Measurements from ENCODE around the gene LRRC4C.

The LRRC4C gene

DNA sequence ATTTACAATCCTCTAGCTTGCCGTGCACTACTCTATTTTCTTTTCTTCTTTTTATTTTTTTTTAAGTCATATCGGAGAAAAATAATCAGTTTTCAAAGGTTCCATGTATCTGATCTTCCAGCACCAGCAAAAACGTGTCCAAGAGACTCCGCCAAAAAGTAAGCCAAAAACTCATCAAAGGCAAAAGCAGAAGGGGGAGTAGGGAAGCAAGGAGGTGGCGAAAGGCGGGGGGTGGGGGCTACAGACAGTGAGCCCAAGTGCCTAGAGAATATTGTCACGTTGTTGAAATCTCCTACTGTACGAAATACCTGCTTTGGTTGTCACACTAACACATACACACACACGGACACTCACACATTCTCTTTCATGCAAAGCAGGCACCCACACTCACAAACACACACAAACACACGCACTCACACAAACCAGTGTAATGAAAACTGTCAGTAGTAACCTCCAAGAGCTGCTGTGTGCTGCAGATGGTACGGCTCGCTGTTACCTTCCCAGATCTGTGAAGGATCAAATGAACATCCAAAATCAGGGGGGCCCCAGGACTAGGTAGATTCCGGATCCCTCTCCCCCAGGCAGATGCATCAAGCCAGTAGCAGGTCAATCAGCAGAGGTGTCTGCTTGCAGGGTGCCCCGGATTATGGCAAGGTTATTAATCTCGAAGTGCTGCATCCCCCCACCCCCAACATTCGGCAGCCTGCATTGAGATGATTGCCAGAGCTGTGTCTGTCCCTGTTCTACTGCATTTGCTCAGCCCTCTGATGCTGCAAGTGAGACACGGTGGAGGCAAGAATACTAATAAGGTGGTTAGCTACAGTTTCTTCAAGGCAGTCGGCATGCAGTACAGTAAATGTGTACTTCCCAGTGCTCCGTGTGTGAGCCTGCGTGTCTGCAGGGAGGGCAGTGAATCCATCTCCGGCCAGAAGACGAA, at the start of gene LRRC4C:
Gene LRRC4C, minus strand, starts transcription at position 188 of the 937 bp plus-strand sequence.
- Histone ChIP-seq H3K27ac (ENCODE audit: low read length) (no peak within 1 kb of the TSS), H3K9me3 (ENCODE audit: control insufficient read depth, insufficient read depth, low read length) (no peaks in the 10 kb centered on the region), H3K36me3 (ENCODE audit: control insufficient read depth, insufficient read depth, low read length) (no peaks in the 10 kb centered on the region), H3K27me3 (ENCODE audit: control insufficient read depth, insufficient read depth, low read length) (no peaks in the 10 kb centered on the region), H3K4me3 (ENCODE audit: low read length) (no peak within 1 kb of the TSS), H3K4me1 (ENCODE audit: control insufficient read depth, insufficient read depth, low read length) (peaks cover 4% of the 10 kb centered on the region; the same call in 1 of the 2 replicates)
- no CpG with 5 or more reads among the region's 22 CpGs for WGBS (ENCODE audit: insufficient coverage, insufficient read length)
- DNase-seq (ENCODE audit: low read depth, low spot score), result no peak

DNA sequence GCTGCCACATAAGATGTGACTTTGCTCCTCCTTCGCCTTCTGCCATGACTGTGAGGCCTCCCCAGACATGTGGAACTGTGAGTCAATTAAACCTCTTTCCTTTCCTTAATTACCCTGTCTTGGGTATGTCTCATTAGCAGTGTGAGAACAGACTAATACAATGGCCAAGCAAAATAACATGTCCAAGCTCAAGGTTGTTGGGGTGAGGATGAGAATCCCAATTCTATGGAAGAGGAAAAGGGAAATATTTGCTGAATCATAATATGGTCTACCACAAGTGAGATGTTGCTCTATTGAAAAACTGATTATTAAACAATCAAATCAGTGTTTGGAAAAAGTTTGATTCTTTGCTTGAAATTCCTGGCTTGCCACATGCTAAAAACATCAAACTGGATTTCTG, 48.7 kb upstream of the LRRC4C start:
- WGBS (ENCODE audit: insufficient coverage, insufficient read length), result no CpG with 5 or more reads among the region's 1 CpG
- Histone ChIP-seq H3K4me3 (ENCODE audit: low read length) (no peak overlapping the region), H3K27me3 (ENCODE audit: control insufficient read depth, insufficient read depth, low read length) (no peaks in the 10 kb centered on the region), H3K4me1 (ENCODE audit: control insufficient read depth, insufficient read depth, low read length) (no peaks in the 10 kb centered on the region), H3K27ac (ENCODE audit: low read length) (no peak overlapping the region), H3K9me3 (ENCODE audit: control insufficient read depth, insufficient read depth, low read length) (no peaks in the 10 kb centered on the region), H3K36me3 (ENCODE audit: control insufficient read depth, insufficient read depth, low read length) (no peaks in the 10 kb centered on the region)
- DNase-seq (ENCODE audit: low read depth, low spot score), result no peak

DNA sequence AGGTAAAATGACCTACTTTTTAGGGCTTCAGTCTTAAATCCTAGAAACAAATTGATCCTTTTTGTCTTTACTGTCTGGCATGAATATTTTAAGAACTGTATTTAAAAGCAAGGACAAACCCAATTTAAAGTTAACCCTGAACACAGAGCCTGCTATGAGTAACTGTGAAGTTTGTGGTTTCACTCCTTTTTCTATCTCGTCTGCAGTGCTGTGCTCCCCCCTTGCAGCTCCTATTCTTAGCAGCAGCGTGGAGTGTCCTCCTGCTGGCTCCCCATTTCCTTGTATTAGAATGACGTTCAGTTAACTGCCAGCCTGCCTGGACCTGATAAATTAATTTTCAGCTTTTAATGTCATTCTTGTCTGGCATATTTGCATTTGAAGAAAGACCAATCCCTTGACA, 40.0 kb upstream of the LRRC4C start:
- DNase-seq (ENCODE audit: low read depth, low spot score), result no peak
- Histone ChIP-seq H3K27ac (ENCODE audit: low read length) (no peak overlapping the region), H3K4me1 (ENCODE audit: control insufficient read depth, insufficient read depth, low read length) (peaks cover 1% of the 10 kb centered on the region; the same call in 1 of the 2 replicates), H3K27me3 (ENCODE audit: control insufficient read depth, insufficient read depth, low read length) (no peaks in the 10 kb centered on the region), H3K36me3 (ENCODE audit: control insufficient read depth, insufficient read depth, low read length) (no peaks in the 10 kb centered on the region), H3K9me3 (ENCODE audit: control insufficient read depth, insufficient read depth, low read length) (no peaks in the 10 kb centered on the region), H3K4me3 (ENCODE audit: low read length) (no peak overlapping the region)
- WGBS (ENCODE audit: insufficient coverage, insufficient read length), result no CpG with 5 or more reads among the region's 3 CpGs

DNA sequence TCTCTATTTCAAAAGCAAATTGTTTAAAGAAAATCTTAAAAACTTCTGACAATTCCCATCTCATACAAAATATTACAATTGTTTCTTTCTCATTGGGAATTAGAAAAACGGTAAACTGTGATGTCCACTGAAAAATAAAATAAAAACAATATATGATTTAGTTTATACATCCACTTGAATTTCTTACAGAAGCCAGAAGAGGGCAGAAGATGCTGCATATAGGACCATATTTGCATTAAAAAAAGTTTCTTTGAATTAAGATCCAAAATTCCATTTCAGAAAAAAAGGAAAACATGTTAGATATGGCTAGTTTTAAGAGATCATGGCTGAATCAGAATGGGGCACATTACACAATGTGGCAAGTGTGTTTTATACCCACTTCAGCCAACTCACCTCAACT, 39.3 kb upstream of the LRRC4C start:
- WGBS (ENCODE audit: insufficient coverage, insufficient read length), result no CpG with 5 or more reads among the region's 1 CpG
- DNase-seq (ENCODE audit: low read depth, low spot score), result no peak
- H3K27ac ChIP-seq (ENCODE audit: low read length), result no peak overlapping the region
- H3K4me3 ChIP-seq (ENCODE audit: low read length), result no peak overlapping the region
- no peaks in the 10 kb centered on the region for H3K36me3 ChIP-seq (ENCODE audit: control insufficient read depth, insufficient read depth, low read length)
- H3K4me1 ChIP-seq (ENCODE audit: control insufficient read depth, insufficient read depth, low read length), result peaks cover 1% of the 10 kb centered on the region; the same call in 1 of the 2 replicates
- H3K9me3 ChIP-seq (ENCODE audit: control insufficient read depth, insufficient read depth, low read length), result no peaks in the 10 kb centered on the region
- H3K27me3 ChIP-seq (ENCODE audit: control insufficient read depth, insufficient read depth, low read length), result no peaks in the 10 kb centered on the region

DNA sequence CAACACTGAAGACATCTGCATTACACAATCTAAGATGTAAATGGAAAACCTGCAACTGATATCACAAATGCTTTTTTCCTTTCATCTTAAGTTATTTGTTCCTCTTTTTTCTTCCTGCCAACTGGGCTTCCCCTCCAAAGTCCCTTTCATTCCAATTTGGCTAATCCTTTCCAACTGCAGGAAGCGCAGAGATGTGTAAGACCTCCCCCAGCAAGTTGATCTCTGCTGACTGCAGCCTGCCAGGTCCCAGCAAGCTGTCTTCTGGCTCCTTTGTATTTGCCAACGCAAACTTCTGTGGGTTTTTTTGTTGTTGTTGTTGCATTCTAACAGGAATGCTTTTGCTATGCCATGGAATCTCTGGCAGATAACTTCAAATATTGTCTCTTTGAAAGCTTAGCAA, 38.5 kb upstream of the LRRC4C start:
- no CpG with 5 or more reads among the region's 2 CpGs for WGBS (ENCODE audit: insufficient coverage, insufficient read length)
- H3K9me3 ChIP-seq (ENCODE audit: control insufficient read depth, insufficient read depth, low read length), result no peaks in the 10 kb centered on the region
- no peak overlapping the region for H3K27ac ChIP-seq (ENCODE audit: low read length)
- no peaks in the 10 kb centered on the region for H3K27me3 ChIP-seq (ENCODE audit: control insufficient read depth, insufficient read depth, low read length)
- DNase-seq (ENCODE audit: low read depth, low spot score), result peak; percentile 37
- no peak overlapping the region for H3K4me3 ChIP-seq (ENCODE audit: low read length)
- peaks cover 1% of the 10 kb centered on the region; the same call in 1 of the 2 replicates for H3K4me1 ChIP-seq (ENCODE audit: control insufficient read depth, insufficient read depth, low read length)
- H3K36me3 ChIP-seq (ENCODE audit: control insufficient read depth, insufficient read depth, low read length), result no peaks in the 10 kb centered on the region

DNA sequence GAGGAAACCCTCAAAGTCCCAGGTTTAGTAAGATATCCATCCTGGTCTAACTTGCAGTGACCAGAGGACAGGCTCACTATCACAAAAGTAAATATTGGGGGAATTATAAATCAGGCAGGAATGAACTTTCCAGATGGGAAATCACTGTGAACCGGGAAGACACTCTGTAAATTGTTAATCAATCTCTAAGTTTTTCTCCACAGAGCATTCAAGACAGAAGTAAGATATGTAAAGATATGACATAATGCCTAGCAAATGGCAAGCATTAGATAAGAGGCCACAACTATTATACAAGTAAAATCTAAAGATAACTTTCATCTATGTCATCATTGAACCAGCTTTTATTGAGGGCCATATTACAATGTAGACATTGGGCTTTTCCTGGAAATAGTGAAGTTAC, 35.3 kb upstream of the LRRC4C start:
- no CpG with 5 or more reads among the region's 1 CpG for WGBS (ENCODE audit: insufficient coverage, insufficient read length)
- H3K9me3 ChIP-seq (ENCODE audit: control insufficient read depth, insufficient read depth, low read length), result no peaks in the 10 kb centered on the region
- H3K27me3 ChIP-seq (ENCODE audit: control insufficient read depth, insufficient read depth, low read length), result no peaks in the 10 kb centered on the region
- H3K4me1 ChIP-seq (ENCODE audit: control insufficient read depth, insufficient read depth, low read length), result peaks cover 1% of the 10 kb centered on the region; the same call in 1 of the 2 replicates
- no peak overlapping the region for H3K4me3 ChIP-seq (ENCODE audit: low read length)
- no peaks in the 10 kb centered on the region for H3K36me3 ChIP-seq (ENCODE audit: control insufficient read depth, insufficient read depth, low read length)
- DNase-seq (ENCODE audit: low read depth, low spot score), result no peak
- no peak overlapping the region for H3K27ac ChIP-seq (ENCODE audit: low read length)

DNA sequence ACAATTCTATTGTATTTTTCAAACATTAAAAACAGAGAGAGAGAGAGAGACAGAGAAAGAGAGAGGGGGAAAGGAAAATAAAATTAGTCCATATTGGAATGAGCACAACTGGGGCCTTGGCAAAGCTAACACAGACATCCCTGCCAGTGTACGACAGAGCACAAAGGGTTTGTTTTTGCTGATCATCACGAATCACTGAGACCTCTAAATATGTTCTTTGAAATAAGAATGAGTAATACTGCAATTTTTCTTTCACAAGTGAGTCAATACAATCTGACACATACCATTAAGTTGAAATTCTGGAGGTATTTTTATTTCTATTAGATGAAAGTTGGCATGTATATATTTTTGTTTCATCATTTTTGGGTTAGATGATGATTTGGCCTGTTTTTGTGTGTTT, 27.0 kb upstream of the LRRC4C start:
- Histone ChIP-seq H3K4me1 (ENCODE audit: control insufficient read depth, insufficient read depth, low read length) (no peaks in the 10 kb centered on the region), H3K36me3 (ENCODE audit: control insufficient read depth, insufficient read depth, low read length) (no peaks in the 10 kb centered on the region), H3K4me3 (ENCODE audit: low read length) (no peak overlapping the region), H3K9me3 (ENCODE audit: control insufficient read depth, insufficient read depth, low read length) (no peaks in the 10 kb centered on the region), H3K27ac (ENCODE audit: low read length) (no peak overlapping the region), H3K27me3 (ENCODE audit: control insufficient read depth, insufficient read depth, low read length) (no peaks in the 10 kb centered on the region)
- no peak for DNase-seq (ENCODE audit: low read depth, low spot score)
- WGBS (ENCODE audit: insufficient coverage, insufficient read length), result no CpG with 5 or more reads among the region's 2 CpGs

DNA sequence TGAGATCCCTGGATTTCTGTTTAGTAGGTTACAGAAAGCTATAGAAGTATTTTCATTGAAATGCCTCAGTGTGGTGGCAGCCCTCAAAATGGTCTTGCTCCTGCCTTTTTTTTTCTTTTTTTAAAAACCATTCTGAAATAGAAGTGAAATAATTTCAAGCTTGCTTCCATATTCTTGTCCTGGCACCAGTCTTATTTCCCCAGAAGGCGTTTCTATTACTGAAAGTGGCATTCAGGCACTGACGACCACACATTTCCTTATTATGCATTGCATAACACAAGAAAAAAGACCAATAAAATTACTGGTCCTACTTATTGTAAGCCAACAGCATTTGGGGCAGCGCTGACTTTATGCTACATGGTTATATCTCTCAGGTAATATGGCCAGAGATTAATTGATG, 24.5 kb upstream of the LRRC4C start:
- Histone ChIP-seq H3K27me3 (ENCODE audit: control insufficient read depth, insufficient read depth, low read length) (no peaks in the 10 kb centered on the region), H3K9me3 (ENCODE audit: control insufficient read depth, insufficient read depth, low read length) (no peaks in the 10 kb centered on the region), H3K4me1 (ENCODE audit: control insufficient read depth, insufficient read depth, low read length) (no peaks in the 10 kb centered on the region), H3K4me3 (ENCODE audit: low read length) (no peak overlapping the region), H3K36me3 (ENCODE audit: control insufficient read depth, insufficient read depth, low read length) (no peaks in the 10 kb centered on the region), H3K27ac (ENCODE audit: low read length) (no peak overlapping the region)
- no peak for DNase-seq (ENCODE audit: low read depth, low spot score)
- WGBS (ENCODE audit: insufficient coverage, insufficient read length), result no CpG with 5 or more reads among the region's 3 CpGs

DNA sequence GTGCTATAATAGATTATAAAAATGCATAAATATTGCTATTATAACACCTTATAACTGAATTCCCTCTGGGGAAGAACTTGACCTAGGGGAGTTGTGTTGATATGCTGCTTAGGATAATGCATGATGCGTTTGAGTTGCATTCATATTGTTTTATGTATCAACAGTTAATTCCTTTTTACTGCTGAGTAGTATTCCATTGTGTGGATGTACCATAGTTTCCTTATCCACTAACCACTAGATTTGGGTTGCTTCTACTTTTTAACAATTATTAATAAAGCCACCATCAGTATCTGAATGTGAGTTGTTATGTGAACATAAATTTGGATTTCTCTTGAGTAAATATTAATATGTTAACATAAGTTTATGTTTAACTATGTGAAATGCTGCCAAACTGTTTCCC, 19.7 kb upstream of the LRRC4C start:
- Histone ChIP-seq H3K27ac (ENCODE audit: low read length) (no peak overlapping the region), H3K9me3 (ENCODE audit: control insufficient read depth, insufficient read depth, low read length) (no peaks in the 10 kb centered on the region), H3K36me3 (ENCODE audit: control insufficient read depth, insufficient read depth, low read length) (no peaks in the 10 kb centered on the region), H3K4me3 (ENCODE audit: low read length) (no peak overlapping the region), H3K4me1 (ENCODE audit: control insufficient read depth, insufficient read depth, low read length) (no peaks in the 10 kb centered on the region), H3K27me3 (ENCODE audit: control insufficient read depth, insufficient read depth, low read length) (no peaks in the 10 kb centered on the region)
- DNase-seq (ENCODE audit: low read depth, low spot score), result no peak
- WGBS (ENCODE audit: insufficient coverage, insufficient read length), result no CpG with 5 or more reads among the region's 1 CpG

DNA sequence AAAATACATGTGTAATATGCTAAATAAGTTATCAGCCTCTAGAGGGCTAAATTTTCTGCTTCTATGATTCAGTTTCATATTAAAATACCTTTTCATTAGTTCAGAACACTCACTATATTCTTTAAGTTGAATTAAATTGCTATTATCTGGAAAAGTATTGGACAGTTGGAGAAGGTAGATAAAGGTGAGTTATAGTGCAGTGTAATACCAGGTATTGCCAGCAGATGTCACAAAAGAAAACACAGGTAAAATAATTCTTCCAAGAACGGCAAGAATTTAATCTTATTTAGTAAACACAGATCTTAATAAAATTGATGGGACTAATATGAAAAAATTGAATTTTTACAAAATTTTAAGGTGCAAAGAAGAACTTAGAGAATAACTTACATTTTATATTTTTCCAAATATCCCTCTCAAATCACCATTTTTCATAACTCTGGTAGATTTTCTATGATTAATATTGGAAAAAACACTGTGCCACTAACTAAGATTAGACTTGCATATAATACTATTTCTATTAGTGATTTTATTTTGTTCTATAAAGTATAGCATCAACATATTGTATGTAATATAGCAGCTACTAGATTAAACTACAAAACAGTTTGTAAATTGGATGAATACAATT, 1.7 kb upstream of the LRRC4C start:
- WGBS (ENCODE audit: insufficient coverage, insufficient read length), result no CpG with 5 or more reads among the region's 1 CpG

More for the DNA sequence above, 1.7 kb upstream of the LRRC4C start:
- Histone ChIP-seq H3K4me1 (ENCODE audit: control insufficient read depth, insufficient read depth, low read length) (peaks cover 4% of the 10 kb centered on the region; the same call in 1 of the 2 replicates), H3K4me3 (ENCODE audit: low read length) (no peak overlapping the region), H3K27me3 (ENCODE audit: control insufficient read depth, insufficient read depth, low read length) (no peaks in the 10 kb centered on the region), H3K36me3 (ENCODE audit: control insufficient read depth, insufficient read depth, low read length) (no peaks in the 10 kb centered on the region), H3K9me3 (ENCODE audit: control insufficient read depth, insufficient read depth, low read length) (no peaks in the 10 kb centered on the region), H3K27ac (ENCODE audit: low read length) (no peak overlapping the region)
- no peak for DNase-seq (ENCODE audit: low read depth, low spot score)

All from iPS DF 6.9 (cell line).